K562 (cell line): ENCODE measurements around the gene TFF1. TPM values are rescaled to one million over a fixed set of nuclear protein-coding genes. Genes with fewer than 3 reads are reported as not detected.

Source experiments
- CHD7 ChIP-seq: fragments of 200-600 bp; sonication (generic); IDR thresholded peaks from one replicate; pipeline ENCODE4 v1.6.1; 2012; ENCODE audit warnings: mild to moderate bottlenecking, low read depth, low read length, inconsistent platforms
- polyA plus RNA-seq, 8 experiments: library from polyadenylated mRNA; depleted of rRNA in 4 of 8; stranded (reverse) in 5 of 8; unstranded in 3 of 8; fragments of >200 nt; fragmentation: Nextera tagmentation in 2 of 8; fragmentation: Illumina TruSeq in 1 of 8; extraction: Ambion mirVana in 2 of 8; extraction: Trizol in 1 of 8; gene quantifications; 2 replicates each; pipeline versions ENCODE4 v1.2.1 to v1.2.3, GENCODE V29; 2011 to 2014; ENCODE audit warnings: inconsistent platforms in 1 of 8, missing spikeins in 1 of 8
- total RNA-seq, 7 experiments: library from RNA; depleted of rRNA in 6 of 7; stranded (reverse); fragments of >200 nt in 6 of 7; fragmentation: Illumina TruSeq in 2 of 7; extraction: Trizol in 2 of 7; gene quantifications; 2 replicates each; pipeline versions ENCODE4 v1.2.1 to v1.2.3, GENCODE V29; 2011 to 2021; ENCODE audit warnings: low replicate concordance in 1 of 7

Gene TFF1
- total and polyA plus RNA-seq, 9 of the 15 experiments (the other 6 are each of a cell fraction or from before 2014, with no cell fraction given) = 0.31 TPM; not detected in 8

GRCh38 chr21:42414553-42414927 lies 48.2 kb upstream of the TFF1 start (continued):
- TF ChIP-seq CHD7 = no peak
- TF ChIP-seq, all 486 proteins: peak for 0
